Breast epithelium (tissue), 3 donors: ENCODE data around the gene FUCA2.

Experiments used
- POLR2A ChIP-seq: fragments of 450-650 bp; IDR thresholded peaks from one replicate; pipeline ENCODE4 v1.6.1; 2016; ENCODE audit warnings: antibody characterized with exemption, mild to moderate bottlenecking, moderate library complexity
- POLR2AphosphoS5 ChIP-seq, 3 donors: sonication (generic); formaldehyde crosslinking; IDR thresholded peaks; one replicate each; pipeline ENCODE4 v1.6.1; 2017; ENCODE audit warnings: antibody characterized with exemption in 3 of 3
- TF ChIP-seq, protein P1 (sequence below), 3 donors: fragments of 450-650 bp; IDR thresholded peaks; one replicate each; pipeline ENCODE4 v1.5.1; 2016 to 2017; ENCODE audit warnings: antibody characterized with exemption in 3 of 3, mild to moderate bottlenecking in 3 of 3, moderate library complexity in 3 of 3

DNA sequence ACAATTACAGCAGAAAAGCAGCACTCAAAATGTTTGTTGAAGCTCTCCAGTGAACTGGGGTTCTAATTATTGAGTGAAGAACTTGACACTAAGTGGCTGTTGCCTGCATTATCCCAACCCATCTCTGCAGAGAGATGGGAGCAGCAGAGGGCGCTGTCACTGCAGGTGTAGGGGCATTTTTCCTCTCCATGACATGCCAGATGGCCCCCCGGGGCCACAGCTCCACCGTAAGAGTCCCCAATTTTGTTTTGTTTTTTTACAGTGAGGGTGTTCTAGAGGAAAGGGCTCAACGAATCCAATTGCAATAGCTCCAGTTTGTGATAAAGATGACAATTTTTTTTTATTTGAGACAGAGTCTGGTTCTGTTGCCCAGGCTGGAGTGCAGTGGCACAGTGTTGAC is 1.9 kb upstream of the FUCA2 start:
- TF ChIP-seq, protein P1, sequence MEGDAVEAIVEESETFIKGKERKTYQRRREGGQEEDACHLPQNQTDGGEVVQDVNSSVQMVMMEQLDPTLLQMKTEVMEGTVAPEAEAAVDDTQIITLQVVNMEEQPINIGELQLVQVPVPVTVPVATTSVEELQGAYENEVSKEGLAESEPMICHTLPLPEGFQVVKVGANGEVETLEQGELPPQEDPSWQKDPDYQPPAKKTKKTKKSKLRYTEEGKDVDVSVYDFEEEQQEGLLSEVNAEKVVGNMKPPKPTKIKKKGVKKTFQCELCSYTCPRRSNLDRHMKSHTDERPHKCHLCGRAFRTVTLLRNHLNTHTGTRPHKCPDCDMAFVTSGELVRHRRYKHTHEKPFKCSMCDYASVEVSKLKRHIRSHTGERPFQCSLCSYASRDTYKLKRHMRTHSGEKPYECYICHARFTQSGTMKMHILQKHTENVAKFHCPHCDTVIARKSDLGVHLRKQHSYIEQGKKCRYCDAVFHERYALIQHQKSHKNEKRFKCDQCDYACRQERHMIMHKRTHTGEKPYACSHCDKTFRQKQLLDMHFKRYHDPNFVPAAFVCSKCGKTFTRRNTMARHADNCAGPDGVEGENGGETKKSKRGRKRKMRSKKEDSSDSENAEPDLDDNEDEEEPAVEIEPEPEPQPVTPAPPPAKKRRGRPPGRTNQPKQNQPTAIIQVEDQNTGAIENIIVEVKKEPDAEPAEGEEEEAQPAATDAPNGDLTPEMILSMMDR (IDR thresholded peaks at IDR 0.05) = no peak
- no peak for TF ChIP-seq POLR2AphosphoS5 (IDR thresholded peaks at IDR 0.05)
- TF ChIP-seq POLR2A = no peak
